ENCODE measurements around the gene P2RX4. TPM values are rescaled to one million over a fixed set of nuclear protein-coding genes. Genes with fewer than 3 reads are reported as not detected.

The P2RX4 gene
- total and polyA plus RNA-seq, 4 donors, result 16.5 to 32.1 (median 21.8) TPM

- Histone ChIP-seq H3K9me3 (ENCODE audit: control insufficient read depth in 4 of 4, low read length in 3 of 4) (no peaks in the 10 kb centered on the region), H3K4me1 (ENCODE audit: control insufficient read depth in 4 of 4, insufficient read depth in 4 of 4, low read length in 3 of 4) (no peaks in the 10 kb centered on the region), H3K9ac (ENCODE audit: low read depth in 1 of 2, low read length in 2 of 2) (no peak overlapping the region), H3K27ac (ENCODE audit: low read depth in 1 of 2, low read length in 2 of 2) (no peak overlapping the region), H3K27me3 (ENCODE audit: control insufficient read depth in 4 of 4, insufficient read depth in 4 of 4, low read length in 3 of 4) (no peaks in the 10 kb centered on the region), H3K36me3 (ENCODE audit: control insufficient read depth in 4 of 4, insufficient read depth in 3 of 4, low read depth in 1 of 4, low read length in 3 of 4) (peaks cover 11 to 77% (median 57%) of the 10 kb centered on the region in 4 donors), H3K4me3 (ENCODE audit: low read depth in 1 of 3, low read length in 3 of 3) (no peak overlapping the region)
- no peak for TF ChIP-seq HNF4A (conservative IDR thresholded peaks at IDR 0.05)
- no peak for TF ChIP-seq SP1 (IDR thresholded peaks at IDR 0.05)
- no peak for TF ChIP-seq RXRA (IDR thresholded peaks at IDR 0.05)
- no peak for TF ChIP-seq FOXA2 (IDR thresholded peaks at IDR 0.05)
- no peak for TF ChIP-seq ZBTB33 (IDR thresholded peaks at IDR 0.05)
- no peak for TF ChIP-seq EGR1 (IDR thresholded peaks at IDR 0.05; ENCODE audit: low read depth in 2 of 2)
- no peak for TF ChIP-seq JUND (IDR thresholded peaks at IDR 0.05)
- TF ChIP-seq TAF1 (conservative IDR thresholded peaks at IDR 0.05), result no peak
- TF ChIP-seq MAX (IDR thresholded peaks at IDR 0.05), result no peak
- TF ChIP-seq HNF4G (IDR thresholded peaks at IDR 0.05), result no peak
- no peak for TF ChIP-seq RAD21 (IDR thresholded peaks at IDR 0.05)
- WGBS, result 92% methylated on average over 2 of the region's 2 CpGs
- no peak for DNase-seq (ENCODE audit: low spot score)
Measured at GRCh38 chr12:121251838-121252237, 41.9 kb downstream of the P2RX4 start.

- Histone ChIP-seq H3K9me3 (ENCODE audit: control insufficient read depth in 4 of 4, low read length in 3 of 4) (no peaks in the 10 kb centered on the region), H3K36me3 (ENCODE audit: control insufficient read depth in 4 of 4, insufficient read depth in 3 of 4, low read depth in 1 of 4, low read length in 3 of 4) (peaks cover 11 to 74% (median 53%) of the 10 kb centered on the region in 4 donors), H3K4me1 (ENCODE audit: control insufficient read depth in 4 of 4, insufficient read depth in 4 of 4, low read length in 3 of 4) (no peaks in the 10 kb centered on the region), H3K27ac (ENCODE audit: low read depth in 1 of 2, low read length in 2 of 2) (no peak overlapping the region), H3K4me3 (ENCODE audit: low read depth in 1 of 3, low read length in 3 of 3) (no peak overlapping the region), H3K27me3 (ENCODE audit: control insufficient read depth in 4 of 4, insufficient read depth in 4 of 4, low read length in 3 of 4) (no peaks in the 10 kb centered on the region), H3K9ac (ENCODE audit: low read depth in 1 of 2, low read length in 2 of 2) (no peak overlapping the region)
- DNase-seq (ENCODE audit: low spot score), result no peak
- 98% methylated on average over 9 of the region's 9 CpGs for WGBS
- TF ChIP-seq ATF3 (IDR thresholded peaks at IDR 0.05) (no peak), SP1 (IDR thresholded peaks at IDR 0.05) (no peak), MAX (IDR thresholded peaks at IDR 0.05) (no peak), TAF1 (conservative IDR thresholded peaks at IDR 0.05) (no peak), FOXA2 (IDR thresholded peaks at IDR 0.05) (no peak), CTCF (IDR thresholded peaks at IDR 0.05; ENCODE audit: low read depth, low read length, missing input control) (no peak), REST (IDR thresholded peaks at IDR 0.05) (no peak), JUND (IDR thresholded peaks at IDR 0.05) (no peak), NR2F2 (IDR thresholded peaks at IDR 0.05) (no peak), EGR1 (IDR thresholded peaks at IDR 0.05; ENCODE audit: low read depth in 2 of 2) (no peak), FOXA1 (IDR thresholded peaks at IDR 0.05) (no peak), ZBTB33 (IDR thresholded peaks at IDR 0.05) (no peak), RAD21 (IDR thresholded peaks at IDR 0.05) (no peak), RXRA (IDR thresholded peaks at IDR 0.05) (no peak), YY1 (IDR thresholded peaks at IDR 0.05) (no peak), HNF4A (conservative IDR thresholded peaks at IDR 0.05) (no peak), HNF4G (IDR thresholded peaks at IDR 0.05) (no peak)
Measured at GRCh38 chr12:121252712-121253345, 42.9 kb downstream of the P2RX4 start.

All from liver (tissue), 9 donors.